AG10803 (cell line): ENCODE data around the gene UBR4.
"Not testable (repeated sequence)": the region's sequence is repeated elsewhere in the genome, so short reads cannot be mapped to it uniquely, and the experiment has no call there.

Experiments
- DNase-seq: peaks from one replicate; pipeline ENCODE4 v3.0.0; 2010; ENCODE audit warnings: low read depth
- H3K4me3 ChIP-seq: 2 replicates; pipeline ENCODE4 v1.5.1; 2011; ENCODE audit warnings: mild to moderate bottlenecking, low read length, control low read depth
- CTCF ChIP-seq: conservative IDR thresholded peaks from 2 replicates; pipeline ENCODE4 v1.5.1; 2011; ENCODE audit warnings: mild to moderate bottlenecking, low read length, control low read depth, inconsistent platforms

UBR4 gene

GRCh38 chr1:19209990-19210771 is at the start of gene UBR4:
Gene UBR4, minus strand, starts transcription at chr1:19210266. Its CDS starts 18 bp downstream, at chr1:19210248.
- no peak for TF ChIP-seq CTCF
- peak within 1 kb of the TSS; percentile 72 for H3K4me3 ChIP-seq
- peak; percentile 90 for DNase-seq

GRCh38 chr1:19258353-19258752 is 48.3 kb upstream of the UBR4 start:
- TF ChIP-seq CTCF: no peak
- no peak overlapping the region for H3K4me3 ChIP-seq
- no peak for DNase-seq

- no peak overlapping the region for H3K4me3 ChIP-seq
- TF ChIP-seq CTCF: no peak
- no peak for DNase-seq
These were observed 47.3 kb upstream of the UBR4 start for GRCh38 chr1:19257178-19257914.

GRCh38 chr1:19256301-19256700 is 46.2 kb upstream of the UBR4 start:
- not testable (repeated sequence) for DNase-seq

GRCh38 chr1:19255288-19255687 is 45.2 kb upstream of the UBR4 start:
- no peak overlapping the region for H3K4me3 ChIP-seq
- no peak for DNase-seq
- no peak for TF ChIP-seq CTCF

More at GRCh38 chr1:19256301-19256700, 46.2 kb upstream of the UBR4 start:
- not testable (repeated sequence) for H3K4me3 ChIP-seq

GRCh38 chr1:19254416-19254815 is 44.4 kb upstream of the UBR4 start:
- no peak for TF ChIP-seq CTCF
- H3K4me3 ChIP-seq: no peak overlapping the region
- DNase-seq: peak; percentile 9

GRCh38 chr1:19251305-19252196 is 41.5 kb upstream of the UBR4 start, which contains the start of the genes EMC1 and MRTO4:
Gene EMC1, minus strand, starts transcription at chr1:19251524. Its CDS starts 15 bp downstream, at chr1:19251509.
Gene MRTO4, plus strand, starts transcription at chr1:19251805. Its CDS starts 31 bp downstream, at chr1:19251836.
- DNase-seq: peak; percentile 75
- peak within 1 kb of the TSS; percentile 99 for H3K4me3 ChIP-seq
- no peak for TF ChIP-seq CTCF
